Measurements from ENCODE around the gene KCNH5. TPM values are rescaled to one million over a fixed set of nuclear protein-coding genes. Genes with fewer than 3 reads are reported as not detected.
A peak's percentile ranks its signal among the peaks of the same experiment; 100 is the strongest.

Gene KCNH5
- total RNA-seq, 2 donors from 2014 or later = 0.06 to 0.09 TPM

- peak; percentile 86 for DNase-seq (ENCODE audit: low spot score)
- WGBS = 39% methylated on average over 4 of the region's 4 CpGs
- H3K27me3 ChIP-seq (replicated peaks; ENCODE audit: insufficient read depth) = no peaks in the 10 kb centered on the region
Observed at GRCh38 chr14:62691647-62692489, 353.4 kb downstream of the KCNH5 start.

GRCh38 chr14:62689733-62690132, 355.5 kb downstream of the KCNH5 start:
- no peak for DNase-seq (ENCODE audit: low spot score)
- WGBS = 60% methylated on average over 1 of the region's 1 CpG

More at GRCh38 chr14:62691647-62692489, 353.4 kb downstream of the KCNH5 start:
- intact Hi-C loops (cut with DNase I) = no loop called here
- H3K4me1 ChIP-seq (replicated peaks) = peaks cover 5% of the 10 kb centered on the region
- H3K4me3 ChIP-seq = no peak overlapping the region
- no peaks in the 10 kb centered on the region for H3K36me3 ChIP-seq
- H3K9me3 ChIP-seq = no peaks in the 10 kb centered on the region
- TF ChIP-seq POLR2A (IDR thresholded peaks at IDR 0.05) (no peak), POLR2AphosphoS5 (IDR thresholded peaks at IDR 0.05) (peak; percentile 93), CTCF (IDR thresholded peaks at IDR 0.05) (no peak)
- H3K27ac ChIP-seq = peak overlapping the region; percentile 68 to 70

GRCh38 chr14:62687818-62688217, 357.4 kb downstream of the KCNH5 start:
- Histone ChIP-seq H3K4me3 (no peak overlapping the region), H3K4me1 (replicated peaks) (peaks cover 5% of the 10 kb centered on the region), H3K36me3 (no peaks in the 10 kb centered on the region), H3K9me3 (no peaks in the 10 kb centered on the region), H3K27me3 (replicated peaks; ENCODE audit: insufficient read depth) (no peaks in the 10 kb centered on the region), H3K27ac (no peak overlapping the region)
- intact Hi-C loops (cut with DNase I) = no loop called here
- TF ChIP-seq POLR2A (IDR thresholded peaks at IDR 0.05) = no peak
- TF ChIP-seq CTCF (IDR thresholded peaks at IDR 0.05) = no peak
- no peak for TF ChIP-seq POLR2AphosphoS5 (IDR thresholded peaks at IDR 0.05)
- DNase-seq (ENCODE audit: low spot score) = no peak
- 97% methylated on average over 2 of the region's 2 CpGs for WGBS

More at GRCh38 chr14:62689733-62690132, 355.5 kb downstream of the KCNH5 start:
- intact Hi-C loops (cut with DNase I) = no loop called here
- Histone ChIP-seq H3K9me3 (no peaks in the 10 kb centered on the region), H3K27ac (no peak overlapping the region), H3K4me1 (replicated peaks) (peaks cover 5% of the 10 kb centered on the region), H3K36me3 (no peaks in the 10 kb centered on the region), H3K27me3 (replicated peaks; ENCODE audit: insufficient read depth) (no peaks in the 10 kb centered on the region), H3K4me3 (no peak overlapping the region)
- TF ChIP-seq CTCF (IDR thresholded peaks at IDR 0.05) = no peak
- TF ChIP-seq POLR2AphosphoS5 (IDR thresholded peaks at IDR 0.05) = peak; percentile 81

GRCh38 chr14:62684376-62684775, 360.9 kb downstream of the KCNH5 start:
- 64% methylated on average over 2 of the region's 2 CpGs for WGBS
- no peaks in the 10 kb centered on the region for H3K9me3 ChIP-seq
- no peak for TF ChIP-seq CTCF (IDR thresholded peaks at IDR 0.05)
- no peak for TF ChIP-seq POLR2A (IDR thresholded peaks at IDR 0.05)
- no peak for TF ChIP-seq POLR2AphosphoS5 (IDR thresholded peaks at IDR 0.05)
- intact Hi-C loops (cut with DNase I) = no loop called here
- no peaks in the 10 kb centered on the region for H3K36me3 ChIP-seq
- H3K4me3 ChIP-seq = no peak overlapping the region
- H3K27me3 ChIP-seq (replicated peaks; ENCODE audit: insufficient read depth) = no peaks in the 10 kb centered on the region
- H3K27ac ChIP-seq = no peak overlapping the region
- no peak for DNase-seq (ENCODE audit: low spot score)
- H3K4me1 ChIP-seq (replicated peaks) = no peaks in the 10 kb centered on the region

- DNase-seq (ENCODE audit: low spot score) = no peak
- H3K4me1 ChIP-seq (replicated peaks) = no peaks in the 10 kb centered on the region
- TF ChIP-seq CTCF (IDR thresholded peaks at IDR 0.05) = no peak
- no peak for TF ChIP-seq POLR2A (IDR thresholded peaks at IDR 0.05)
- TF ChIP-seq POLR2AphosphoS5 (IDR thresholded peaks at IDR 0.05) = no peak
- intact Hi-C loops (cut with DNase I) = no loop called here
- H3K27ac ChIP-seq = no peak overlapping the region
- H3K4me3 ChIP-seq = no peak overlapping the region
- no peaks in the 10 kb centered on the region for H3K27me3 ChIP-seq (replicated peaks; ENCODE audit: insufficient read depth)
- no peaks in the 10 kb centered on the region for H3K9me3 ChIP-seq
- H3K36me3 ChIP-seq = no peaks in the 10 kb centered on the region
- 93% methylated on average over 7 of the region's 7 CpGs for WGBS
Observed at GRCh38 chr14:62682208-62682607, 363.1 kb downstream of the KCNH5 start.

Data from prostate gland (tissue), 2 donors.